Measurements from ENCODE around the gene GABBR2. TPM values are rescaled to one million over a fixed set of nuclear protein-coding genes. Genes with fewer than 3 reads are reported as not detected.

The GABBR2 gene
- total RNA-seq, 4 donors from 2014 or later: 0.17 to 0.26 TPM; not detected in 2

- no peak overlapping the region for H3K4me3 ChIP-seq
- H3K9me3 ChIP-seq: peaks cover 0 to 19% (median 0%) of the 10 kb centered on the region in 4 donors
- DNase-seq (ENCODE audit: extremely low spot score): no peak
- H3K4me1 ChIP-seq: peaks cover 0 to 5% (median 0%) of the 10 kb centered on the region in 4 donors
- H3K36me3 ChIP-seq: no peaks in the 10 kb centered on the region
- H3K27me3 ChIP-seq: no peaks in the 10 kb centered on the region
- intact Hi-C loops (cut with DNase I): no loop called here
- TF ChIP-seq POLR2A (IDR thresholded peaks at IDR 0.05; ENCODE audit: low read depth) (no peak), POLR2AphosphoS5 (IDR thresholded peaks at IDR 0.05) (no peak), CTCF (IDR thresholded peaks at IDR 0.05) (no peak)
- WGBS: 92% methylated on average over 3 of the region's 3 CpGs
- no peak overlapping the region for H3K27ac ChIP-seq (replicated peaks in 1 of 4)
Measured at GRCh38 chr9:98334796-98335195, 373.9 kb downstream of the GABBR2 start.

DNA sequence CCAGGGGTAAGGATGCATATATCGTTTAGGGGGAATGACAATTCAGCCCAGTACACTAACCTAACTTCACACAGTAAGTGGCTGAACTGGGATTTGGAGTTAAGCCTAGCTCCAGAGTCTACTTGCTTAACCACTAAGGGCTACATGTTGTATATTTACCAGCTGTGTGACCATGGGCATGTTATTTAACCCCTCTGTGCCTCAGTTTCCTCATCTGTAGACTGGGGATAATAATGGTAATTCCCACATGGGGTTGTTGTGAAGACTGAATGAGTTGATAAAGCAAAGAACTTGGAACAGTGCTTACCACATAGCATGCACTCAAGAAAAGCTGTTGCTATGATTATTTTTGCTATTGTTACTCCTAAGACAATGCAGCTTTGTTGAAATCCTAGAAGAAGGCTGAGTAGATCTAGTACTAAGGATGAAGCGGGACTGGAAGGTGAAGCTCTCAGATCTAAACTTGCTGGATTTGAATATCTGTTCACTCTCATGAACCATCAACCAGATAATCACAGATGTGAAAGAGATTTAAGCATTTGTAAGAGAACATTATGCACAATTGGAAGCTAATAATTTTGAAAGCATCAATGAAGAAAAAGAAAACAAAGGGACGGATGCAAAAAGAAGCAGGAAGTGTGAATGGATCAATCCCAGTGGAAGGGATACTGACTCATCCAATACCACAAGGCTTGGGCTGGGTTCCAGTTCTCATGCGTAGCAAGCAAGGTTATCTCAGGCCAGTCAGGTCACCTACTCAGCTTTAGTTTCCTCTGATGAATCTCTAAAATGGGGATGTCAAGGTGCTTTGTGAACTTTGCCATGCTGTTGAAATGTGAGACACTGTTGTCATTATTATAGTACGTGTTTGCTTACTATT lies 374.8 kb downstream of the GABBR2 start:
- Histone ChIP-seq H3K4me3 (no peak overlapping the region), H3K27me3 (no peaks in the 10 kb centered on the region), H3K9me3 (peaks cover 0 to 11% (median 0%) of the 10 kb centered on the region in 4 donors), H3K27ac (replicated peaks in 1 of 4) (no peak overlapping the region), H3K36me3 (no peaks in the 10 kb centered on the region), H3K4me1 (peaks cover 0 to 5% (median 0%) of the 10 kb centered on the region in 4 donors)
- no peak for DNase-seq (ENCODE audit: extremely low spot score)
- 78% methylated on average over 5 of the region's 5 CpGs for WGBS
- TF ChIP-seq CTCF (IDR thresholded peaks at IDR 0.05) (no peak), POLR2A (IDR thresholded peaks at IDR 0.05; ENCODE audit: low read depth) (no peak), EP300 (IDR thresholded peaks at IDR 0.05) (no peak), POLR2AphosphoS5 (IDR thresholded peaks at IDR 0.05) (no peak)
- intact Hi-C loops (cut with DNase I): no loop called here

DNA sequence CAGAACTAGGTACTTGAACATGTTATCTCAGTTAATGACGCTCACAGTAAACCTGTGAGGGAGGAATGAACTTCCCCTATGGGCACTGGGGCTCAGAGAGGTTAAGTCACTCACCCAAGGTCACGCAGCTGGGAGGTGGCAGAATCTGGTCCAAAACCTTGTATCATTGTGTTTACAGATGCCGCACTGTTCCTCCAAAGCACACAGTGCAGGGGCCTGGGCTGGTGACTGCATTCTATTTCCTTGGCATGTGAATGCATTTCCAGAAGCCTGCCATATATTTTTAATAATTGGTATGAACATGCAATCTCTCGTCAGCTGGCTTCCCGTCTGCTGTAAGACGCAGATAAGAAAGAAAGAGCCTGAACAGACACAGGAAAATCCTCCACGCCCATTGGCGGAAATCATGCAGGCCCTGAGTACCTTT lies 376.3 kb downstream of the GABBR2 start:
- 77% methylated on average over 8 of the region's 8 CpGs for WGBS
- Histone ChIP-seq H3K4me1 (peaks cover 0 to 5% (median 0%) of the 10 kb centered on the region in 4 donors), H3K9me3 (peaks cover 0 to 4% (median 0%) of the 10 kb centered on the region in 4 donors), H3K4me3 (no peak overlapping the region), H3K36me3 (no peaks in the 10 kb centered on the region), H3K27ac (replicated peaks in 1 of 4) (no peak overlapping the region), H3K27me3 (no peaks in the 10 kb centered on the region)
- DNase-seq (ENCODE audit: extremely low spot score): peak; percentile 39
- intact Hi-C loops (cut with DNase I): no loop called here
- TF ChIP-seq EP300 (IDR thresholded peaks at IDR 0.05) (no peak), POLR2A (IDR thresholded peaks at IDR 0.05; ENCODE audit: low read depth) (no peak)

DNA sequence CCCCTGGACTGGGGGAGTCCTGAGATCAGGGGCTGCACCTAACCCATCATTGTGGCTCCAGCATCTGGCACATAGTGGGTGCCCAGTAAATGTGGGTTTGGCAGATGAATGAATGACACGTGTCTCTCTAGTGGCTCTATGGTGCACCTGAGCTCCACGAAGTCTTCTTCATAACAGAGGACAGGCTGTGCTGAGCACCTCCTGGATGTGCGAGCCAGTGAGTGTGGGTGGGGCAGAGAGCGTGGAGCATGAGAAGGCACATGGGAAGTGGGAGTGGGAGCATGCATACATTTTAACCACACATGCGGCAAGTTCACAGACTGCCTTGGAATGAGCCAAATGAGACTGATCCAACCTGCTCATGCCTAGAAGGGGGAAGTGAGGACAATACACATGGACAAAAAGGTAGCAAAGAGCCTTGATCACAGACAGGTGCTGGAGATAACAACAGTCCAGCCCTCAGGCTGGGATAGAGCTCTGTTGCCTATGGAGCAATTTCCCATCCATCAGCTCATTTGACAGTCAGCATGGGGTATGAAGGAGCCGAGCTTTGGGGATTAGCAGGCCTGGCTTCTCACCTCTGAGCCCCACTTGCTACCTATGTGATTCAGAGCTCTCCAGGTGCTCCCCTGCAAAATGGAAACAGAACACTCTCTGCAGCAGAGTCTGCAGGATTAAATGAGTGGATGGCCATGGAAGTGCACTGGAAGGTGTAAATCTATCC lies 377.0 kb downstream of the GABBR2 start:
- peak; percentile 64 for DNase-seq (ENCODE audit: extremely low spot score)
- no peaks in the 10 kb centered on the region for H3K9me3 ChIP-seq
- H3K4me1 ChIP-seq: peaks cover 0 to 5% (median 0%) of the 10 kb centered on the region in 4 donors
- no peaks in the 10 kb centered on the region for H3K27me3 ChIP-seq
- TF ChIP-seq CTCF (IDR thresholded peaks at IDR 0.05) (no peak), POLR2A (IDR thresholded peaks at IDR 0.05; ENCODE audit: low read depth) (no peak), EP300 (IDR thresholded peaks at IDR 0.05) (no peak), POLR2AphosphoS5 (IDR thresholded peaks at IDR 0.05) (no peak)
- H3K36me3 ChIP-seq: no peaks in the 10 kb centered on the region
- H3K27ac ChIP-seq (replicated peaks in 1 of 4): no peak overlapping the region
- intact Hi-C loops (cut with DNase I): no loop called here
- no peak overlapping the region for H3K4me3 ChIP-seq
- 79% methylated on average over 6 of the region's 6 CpGs for WGBS

DNA sequence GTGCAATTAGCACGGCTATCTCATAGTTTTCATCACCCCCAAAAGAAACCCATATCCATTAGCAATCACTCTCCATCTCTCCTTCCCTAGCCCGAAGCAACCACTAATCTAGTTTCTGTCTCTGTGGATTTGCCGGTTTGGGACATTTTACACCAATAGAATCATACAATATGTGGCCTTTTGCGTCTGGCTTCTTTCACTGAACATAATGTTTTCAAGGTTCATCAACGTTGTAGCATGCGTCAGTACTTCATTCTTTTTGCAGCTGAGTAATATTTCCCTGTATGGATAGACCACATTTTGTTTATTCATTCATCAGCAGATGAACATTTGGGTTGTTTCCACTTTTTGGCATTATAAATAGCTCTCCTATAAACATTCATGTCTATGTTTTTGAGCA lies 377.9 kb downstream of the GABBR2 start:
- Histone ChIP-seq H3K4me1 (peaks cover 0 to 5% (median 0%) of the 10 kb centered on the region in 4 donors), H3K27ac (replicated peaks in 1 of 4) (no peak overlapping the region), H3K36me3 (no peaks in the 10 kb centered on the region), H3K9me3 (no peaks in the 10 kb centered on the region), H3K27me3 (no peaks in the 10 kb centered on the region), H3K4me3 (no peak overlapping the region)
- 69% methylated on average over 6 of the region's 6 CpGs for WGBS
- no peak for DNase-seq (ENCODE audit: extremely low spot score)
- TF ChIP-seq POLR2A (IDR thresholded peaks at IDR 0.05; ENCODE audit: low read depth) (no peak), EP300 (IDR thresholded peaks at IDR 0.05) (peak; percentile 26), POLR2AphosphoS5 (IDR thresholded peaks at IDR 0.05) (peak in 1 of 2 donors; percentile 41)
- intact Hi-C loops (cut with DNase I): no loop called here
